ENCODE measurements around the gene TPSD1.
"Not testable (repeated sequence)": the region's sequence is repeated elsewhere in the genome, so short reads cannot be mapped to it uniquely, and the experiment has no call there.

GRCh38 chr16:1269418-1269817 is 13.5 kb downstream of the TPSD1 start:
- not testable (repeated sequence) for TF ChIP-seq EZH2 (IDR thresholded peaks at IDR 0.05; ENCODE audit: insufficient read depth, low read length); CTCF (IDR thresholded peaks at IDR 0.05; ENCODE audit: insufficient read depth, low read depth, low read length)

Measured in astrocyte (in vitro differentiated cells and primary cell).